Measurements from ENCODE around the gene CDKN2AIPNL.

Gene CDKN2AIPNL

DNA sequence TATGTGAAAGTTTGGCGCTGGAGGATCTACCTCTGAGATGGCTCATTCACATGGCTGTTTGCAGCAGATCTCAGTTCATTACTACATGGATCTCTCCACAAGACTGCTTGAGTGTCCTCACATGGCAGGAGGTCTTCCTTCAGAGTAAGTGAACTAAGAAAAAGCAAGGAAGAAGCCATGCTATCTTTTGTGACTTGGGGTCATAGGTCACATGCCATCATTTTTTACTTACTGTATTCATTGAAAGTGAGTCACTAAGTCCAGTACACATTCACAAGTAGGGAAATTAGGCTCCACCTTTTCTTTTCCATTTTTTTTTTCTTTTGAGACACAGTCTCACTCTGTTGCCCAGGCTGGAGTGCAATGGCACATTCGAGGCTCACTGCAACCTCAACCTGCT, 8.7 kb upstream of the CDKN2AIPNL start:
- no peak overlapping the region for H3K4me3 ChIP-seq (ENCODE audit: low read length)
- no peak for TF ChIP-seq CTCF (conservative IDR thresholded peaks at IDR 0.05; ENCODE audit: low read length)
- DNase-seq (ENCODE audit: low read depth) = no peak

GRCh38 chr5:134418958-134419357, 7.3 kb upstream of the CDKN2AIPNL start:
- no peak for DNase-seq (ENCODE audit: low read depth)
- TF ChIP-seq CTCF (conservative IDR thresholded peaks at IDR 0.05; ENCODE audit: low read length) = no peak
- H3K4me3 ChIP-seq (ENCODE audit: low read length) = no peak overlapping the region

- DNase-seq (ENCODE audit: low read depth) = no peak
- TF ChIP-seq CTCF (conservative IDR thresholded peaks at IDR 0.05; ENCODE audit: low read length) = no peak
- no peak overlapping the region for H3K4me3 ChIP-seq (ENCODE audit: low read length)
Measured at GRCh38 chr5:134417707-134418106, 6.0 kb upstream of the CDKN2AIPNL start.

DNA sequence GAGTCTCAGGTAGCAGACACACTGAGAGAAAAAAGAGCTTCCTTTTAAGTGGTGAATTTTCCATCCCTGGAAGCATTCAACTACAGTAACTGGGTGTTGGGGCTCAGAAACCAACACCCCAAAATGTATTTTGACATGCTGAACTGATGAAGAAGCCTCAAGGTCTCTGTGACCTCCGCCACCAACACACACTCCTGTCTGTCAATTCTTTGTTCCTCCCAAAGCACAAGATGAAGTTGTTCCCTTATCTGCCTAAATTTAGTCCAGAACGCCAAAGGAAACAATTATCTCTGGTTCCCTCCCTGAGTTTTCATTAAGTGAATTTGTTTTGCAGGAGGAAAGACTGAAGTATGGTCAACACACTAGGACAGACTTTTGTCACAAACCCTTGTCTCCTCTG, 1.4 kb upstream of the CDKN2AIPNL start:
- no peak for DNase-seq (ENCODE audit: low read depth)
- TF ChIP-seq CTCF (conservative IDR thresholded peaks at IDR 0.05; ENCODE audit: low read length) = no peak
- H3K4me3 ChIP-seq (ENCODE audit: low read length) = no peak overlapping the region

GRCh38 chr5:134411228-134411545, 494 bp downstream of the CDKN2AIPNL start:
- peak overlapping the region; percentile 88 for H3K4me3 ChIP-seq (ENCODE audit: low read length)
- no peak for TF ChIP-seq CTCF (conservative IDR thresholded peaks at IDR 0.05; ENCODE audit: low read length)
- no peak for DNase-seq (ENCODE audit: low read depth)

DNA sequence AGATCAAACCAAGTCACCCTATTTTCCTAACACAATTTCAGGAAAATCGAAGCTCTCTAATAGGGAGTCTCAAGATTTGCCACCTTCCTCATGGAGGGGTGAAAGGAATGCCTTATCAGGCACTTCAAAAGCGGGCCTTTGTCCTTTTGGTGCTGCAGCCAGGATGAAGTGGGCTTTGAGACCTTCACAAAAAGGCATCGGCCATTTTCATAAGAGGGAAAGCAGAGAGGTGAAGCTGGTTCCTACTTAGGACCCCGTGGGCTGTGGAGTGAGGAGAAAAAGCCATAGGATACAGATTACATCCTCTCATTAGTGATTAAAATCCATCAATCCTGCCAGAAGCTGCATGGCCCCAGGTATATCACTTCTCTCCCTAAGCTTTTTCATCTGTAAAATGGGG, 859 bp downstream of the CDKN2AIPNL start:
- DNase-seq (ENCODE audit: low read depth) = no peak
- no peak for TF ChIP-seq CTCF (conservative IDR thresholded peaks at IDR 0.05; ENCODE audit: low read length)
- peak overlapping the region; percentile 88 for H3K4me3 ChIP-seq (ENCODE audit: low read length)

DNA sequence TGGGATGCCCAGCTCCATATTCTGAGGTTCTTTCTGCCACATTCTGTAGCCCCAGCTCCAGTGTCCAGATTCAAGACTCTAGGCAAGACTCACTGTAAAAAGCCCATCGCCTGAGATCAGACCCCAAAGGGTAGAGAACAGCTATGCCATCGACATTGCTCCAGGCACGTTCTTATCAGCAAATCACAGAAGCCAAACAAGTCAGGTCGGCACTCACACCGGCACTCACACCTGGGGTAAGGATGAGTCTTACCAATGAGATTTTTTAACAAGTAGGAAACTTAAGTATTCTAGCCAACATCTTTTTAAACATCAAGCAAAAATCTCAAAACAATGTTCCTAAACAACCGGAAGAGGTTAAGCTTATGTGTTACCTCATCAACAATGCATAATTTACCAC, 2.4 kb downstream of the CDKN2AIPNL start:
- no peak for DNase-seq (ENCODE audit: low read depth)
- H3K4me3 ChIP-seq (ENCODE audit: low read length) = no peak overlapping the region
- no peak for TF ChIP-seq CTCF (conservative IDR thresholded peaks at IDR 0.05; ENCODE audit: low read length)
